Astrocyte (in vitro differentiated cells and primary cell): ENCODE results near the gene ZAR1L. TPM values are rescaled to one million over a fixed set of nuclear protein-coding genes. Genes with fewer than 3 reads are reported as not detected.

Experiments
- DNase-seq: peaks from one replicate; pipeline ENCODE4 v3.0.0-alpha.2; 2010; ENCODE audit warnings: low read depth
- FAIRE-seq: peaks from 2 replicates; lab custom pipeline; 2011; peaks lifted over from hg19 to GRCh38; lab: Jason Lieb, UNC
- H2AFZ ChIP-seq: 2 replicates; pipeline ENCODE4 v1.6.0; 2012; ENCODE audit warnings: low read depth, low read length, inconsistent platforms
- H3K27ac ChIP-seq: 2 replicates; pipeline ENCODE4 v1.5.1; 2011; ENCODE audit warnings: low read depth, low read length, inconsistent platforms
- H3K27me3 ChIP-seq: 2 replicates; pipeline ENCODE4 v1.6.0; 2011; ENCODE audit warnings: low read length, inconsistent platforms; ENCODE audit not compliant: insufficient read depth
- H3K36me3 ChIP-seq: 2 replicates; pipeline ENCODE4 v1.5.1; 2011; ENCODE audit warnings: low read length, inconsistent platforms; ENCODE audit not compliant: insufficient read depth
- H3K4me1 ChIP-seq: 2 replicates; pipeline ENCODE4 v1.5.1; 2011; ENCODE audit warnings: low read length, inconsistent platforms; ENCODE audit not compliant: insufficient read depth
- H3K4me2 ChIP-seq: 2 replicates; pipeline ENCODE4 v1.6.0; 2012; ENCODE audit warnings: low read length, inconsistent platforms
- H3K4me3 ChIP-seq: 2 replicates; pipeline ENCODE4 v1.5.1; 2011; ENCODE audit warnings: low read depth, mild to moderate bottlenecking, low read length, inconsistent platforms; ENCODE audit not compliant: insufficient read depth
- H3K79me2 ChIP-seq: 2 replicates; pipeline ENCODE4 v1.6.0; 2012; ENCODE audit warnings: mild to moderate bottlenecking, low read length, inconsistent platforms; ENCODE audit not compliant: insufficient read depth
- H3K9ac ChIP-seq: 2 replicates; pipeline ENCODE4 v1.6.0; 2012; ENCODE audit warnings: mild to moderate bottlenecking, low read length, inconsistent platforms
- H3K9me3 ChIP-seq: 2 replicates; pipeline ENCODE4 v1.5.1; 2012; ENCODE audit warnings: low read depth, mild to moderate bottlenecking, low read length, inconsistent platforms; ENCODE audit not compliant: insufficient read depth
- H4K20me1 ChIP-seq: 2 replicates; pipeline ENCODE4 v1.6.0; 2012; ENCODE audit warnings: low read length, inconsistent platforms; ENCODE audit not compliant: insufficient read depth
- H3K27ac Mint-ChIP-seq: one replicate; pipeline ENCODE4 v1.8.0; 2021; ENCODE audit warnings: mild to moderate bottlenecking, mixed read lengths; ENCODE audit not compliant: unreplicated experiment
- H3K27me3 Mint-ChIP-seq: one replicate; pipeline ENCODE4 v1.8.0; 2021; ENCODE audit warnings: low read depth, mixed read lengths; ENCODE audit not compliant: unreplicated experiment
- H3K36me3 Mint-ChIP-seq: one replicate; pipeline ENCODE4 v1.8.0; 2021; ENCODE audit warnings: low read depth, mixed read lengths; ENCODE audit not compliant: unreplicated experiment
- H3K4me1 Mint-ChIP-seq: one replicate; pipeline ENCODE4 v1.8.0; 2021; ENCODE audit warnings: low read depth, mixed read lengths; ENCODE audit not compliant: unreplicated experiment
- H3K4me3 Mint-ChIP-seq: one replicate; pipeline ENCODE4 v1.8.0; 2021; ENCODE audit warnings: mild to moderate bottlenecking, moderate library complexity, mixed read lengths; ENCODE audit not compliant: unreplicated experiment
- H3K9me3 Mint-ChIP-seq: one replicate; pipeline ENCODE4 v1.8.0; 2021; ENCODE audit warnings: mild to moderate bottlenecking, mixed read lengths; ENCODE audit not compliant: unreplicated experiment
- EZH2 ChIP-seq: IDR thresholded peaks from 2 replicates; pipeline ENCODE4 v1.6.1; 2012; ENCODE audit warnings: mild to moderate bottlenecking, low read length, inconsistent platforms; ENCODE audit not compliant: insufficient read depth
- total RNA-seq: library from RNA; stranded (reverse); gene quantifications from 2 replicates; pipeline ENCODE4 v1.2.1, GENCODE V29; 2021
- TF ChIP-seq, protein P1 (sequence below): IDR thresholded peaks from 2 replicates; pipeline ENCODE4 v1.5.1; 2011; ENCODE audit warnings: low read depth, mild to moderate bottlenecking, inconsistent platforms, low read length, moderate library complexity; ENCODE audit not compliant: insufficient read depth

Gene ZAR1L
- total RNA-seq, 1 donor from 2014 or later = not detected

DNA sequence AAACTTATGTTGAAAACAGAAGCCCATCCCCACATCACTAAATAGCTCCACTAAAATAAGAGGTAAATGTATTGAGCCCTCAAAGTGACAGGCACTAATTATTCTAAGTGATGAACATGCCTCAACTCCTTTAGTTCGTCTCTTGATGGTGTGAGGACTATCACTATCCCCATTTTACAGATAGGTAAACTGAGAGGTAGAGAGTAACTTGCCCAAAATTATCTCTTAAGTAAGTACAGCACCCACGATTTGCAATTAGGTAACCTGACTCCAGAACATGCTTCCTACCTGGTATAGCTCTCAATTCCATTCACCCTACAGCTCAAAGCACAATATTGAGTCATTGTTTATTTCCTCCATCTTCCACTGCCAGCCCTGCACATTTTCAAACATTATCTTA, 12.7 kb downstream of the ZAR1L start:
- DNase-seq (no peak), FAIRE-seq (no peak)
- Histone ChIP-seq H3K27ac (no peak overlapping the region), H3K79me2 (no peaks in the 10 kb centered on the region), H2AFZ (no peak overlapping the region), H3K4me1 (no peaks in the 10 kb centered on the region), H3K9me3 (no peaks in the 10 kb centered on the region), H3K4me2 (no peak overlapping the region), H3K27me3 (peaks cover 3% of the 10 kb centered on the region), H3K36me3 (no peaks in the 10 kb centered on the region), H4K20me1 (no peaks in the 10 kb centered on the region), H3K9ac (no peak overlapping the region), H3K4me3 (no peak overlapping the region)
- no peak overlapping the region for H3K4me3 Mint-ChIP-seq
- TF ChIP-seq EZH2 = no peak
- TF ChIP-seq, protein P1, sequence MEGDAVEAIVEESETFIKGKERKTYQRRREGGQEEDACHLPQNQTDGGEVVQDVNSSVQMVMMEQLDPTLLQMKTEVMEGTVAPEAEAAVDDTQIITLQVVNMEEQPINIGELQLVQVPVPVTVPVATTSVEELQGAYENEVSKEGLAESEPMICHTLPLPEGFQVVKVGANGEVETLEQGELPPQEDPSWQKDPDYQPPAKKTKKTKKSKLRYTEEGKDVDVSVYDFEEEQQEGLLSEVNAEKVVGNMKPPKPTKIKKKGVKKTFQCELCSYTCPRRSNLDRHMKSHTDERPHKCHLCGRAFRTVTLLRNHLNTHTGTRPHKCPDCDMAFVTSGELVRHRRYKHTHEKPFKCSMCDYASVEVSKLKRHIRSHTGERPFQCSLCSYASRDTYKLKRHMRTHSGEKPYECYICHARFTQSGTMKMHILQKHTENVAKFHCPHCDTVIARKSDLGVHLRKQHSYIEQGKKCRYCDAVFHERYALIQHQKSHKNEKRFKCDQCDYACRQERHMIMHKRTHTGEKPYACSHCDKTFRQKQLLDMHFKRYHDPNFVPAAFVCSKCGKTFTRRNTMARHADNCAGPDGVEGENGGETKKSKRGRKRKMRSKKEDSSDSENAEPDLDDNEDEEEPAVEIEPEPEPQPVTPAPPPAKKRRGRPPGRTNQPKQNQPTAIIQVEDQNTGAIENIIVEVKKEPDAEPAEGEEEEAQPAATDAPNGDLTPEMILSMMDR = no peak
- H3K9me3 Mint-ChIP-seq = no peaks in the 10 kb centered on the region
- peaks cover 7% of the 10 kb centered on the region for H3K27me3 Mint-ChIP-seq
- no peaks in the 10 kb centered on the region for H3K4me1 Mint-ChIP-seq
- H3K36me3 Mint-ChIP-seq = no peaks in the 10 kb centered on the region
- no peak overlapping the region for H3K27ac Mint-ChIP-seq

DNA sequence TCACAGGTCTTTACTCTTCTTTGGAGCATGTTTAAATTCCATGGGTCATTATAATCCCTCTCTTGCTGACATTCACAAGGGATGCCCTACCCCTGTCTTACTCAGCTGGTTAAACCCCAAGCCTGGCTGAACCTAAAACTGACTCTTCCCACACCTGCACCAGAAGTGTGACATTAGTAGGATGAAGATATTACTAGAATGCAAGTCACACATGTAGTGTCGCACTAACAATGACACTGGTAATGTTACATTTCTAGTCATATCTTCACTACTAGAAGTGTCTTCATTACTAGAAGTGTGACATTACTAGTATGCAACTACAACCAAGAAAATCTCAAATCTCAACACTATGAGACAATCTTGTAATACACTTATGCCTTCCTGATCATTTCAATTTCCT, 14.2 kb downstream of the ZAR1L start:
- no peaks in the 10 kb centered on the region for H3K36me3 Mint-ChIP-seq
- Histone ChIP-seq H3K9ac (no peak overlapping the region), H3K4me1 (no peaks in the 10 kb centered on the region), H3K4me2 (no peak overlapping the region), H2AFZ (no peak overlapping the region), H3K27ac (no peak overlapping the region), H3K9me3 (no peaks in the 10 kb centered on the region), H3K79me2 (no peaks in the 10 kb centered on the region), H4K20me1 (no peaks in the 10 kb centered on the region), H3K4me3 (no peak overlapping the region), H3K27me3 (peaks cover 3% of the 10 kb centered on the region), H3K36me3 (no peaks in the 10 kb centered on the region)
- no peaks in the 10 kb centered on the region for H3K4me1 Mint-ChIP-seq
- peaks cover 7% of the 10 kb centered on the region for H3K27me3 Mint-ChIP-seq
- no peak for FAIRE-seq
- no peak overlapping the region for H3K4me3 Mint-ChIP-seq
- no peaks in the 10 kb centered on the region for H3K9me3 Mint-ChIP-seq
- no peak for DNase-seq
- H3K27ac Mint-ChIP-seq = no peak overlapping the region
- TF ChIP-seq, protein P1 = no peak
- TF ChIP-seq EZH2 = no peak

DNA sequence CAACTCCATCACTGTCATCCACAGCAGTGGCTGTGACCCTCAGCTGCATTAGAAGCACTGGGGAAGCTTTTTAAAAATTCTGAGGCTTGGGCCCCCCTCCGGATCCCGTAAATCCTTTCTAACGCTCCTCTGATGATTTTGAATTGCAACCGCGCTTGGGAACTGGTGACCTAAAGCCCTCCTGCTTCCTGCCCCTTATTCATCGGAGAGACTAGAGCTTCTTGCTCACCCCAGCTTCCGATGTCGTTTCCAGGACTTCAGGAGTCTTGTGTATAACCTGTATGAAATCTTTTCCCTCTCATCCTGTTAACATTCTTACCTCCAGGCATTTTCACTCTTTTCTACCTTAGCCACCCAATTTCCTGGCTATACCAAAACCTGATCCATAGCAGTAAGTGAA, 14.8 kb downstream of the ZAR1L start:
- no peaks in the 10 kb centered on the region for H4K20me1 ChIP-seq
- no peaks in the 10 kb centered on the region for H3K79me2 ChIP-seq
- no peaks in the 10 kb centered on the region for H3K4me1 Mint-ChIP-seq
- peaks cover 3% of the 10 kb centered on the region for H3K27me3 ChIP-seq
- DNase-seq = no peak
- no peak for FAIRE-seq
- no peaks in the 10 kb centered on the region for H3K36me3 ChIP-seq
- no peak overlapping the region for H2AFZ ChIP-seq
- H3K9me3 Mint-ChIP-seq = no peaks in the 10 kb centered on the region
- no peak overlapping the region for H3K4me3 ChIP-seq
- H3K9me3 ChIP-seq = no peaks in the 10 kb centered on the region
- peaks cover 7% of the 10 kb centered on the region for H3K27me3 Mint-ChIP-seq
- H3K9ac ChIP-seq = no peak overlapping the region
- no peak overlapping the region for H3K4me2 ChIP-seq
- no peak overlapping the region for H3K27ac Mint-ChIP-seq
- no peaks in the 10 kb centered on the region for H3K36me3 Mint-ChIP-seq
- TF ChIP-seq, protein P1 = no peak
- no peak for TF ChIP-seq EZH2
- H3K4me1 ChIP-seq = no peaks in the 10 kb centered on the region
- no peak overlapping the region for H3K27ac ChIP-seq
- H3K4me3 Mint-ChIP-seq = no peak overlapping the region
